Measurements from ENCODE around the gene OTOGL. TPM values are rescaled to one million over a fixed set of nuclear protein-coding genes. Genes with fewer than 3 reads are reported as not detected.

Gene OTOGL
- total RNA-seq, 1 experiment from 2014 or later = not detected

GRCh38 chr12:80232837-80233236 lies 133.5 kb downstream of the OTOGL start:
- intact Hi-C loops (cut with micrococcal nuclease) = no loop called here
- DNase-seq (ENCODE audit: unreplicated experiment) = no peak
- no TSS peak for BruUV-seq (replicated peaks)
- CTCF ChIA-PET = interaction anchor here (0.7 to 2.0 kb wide), 2 partner anchors 46 to 218 kb away, joined by 3 to 4 read pairs; no protein-coding TSS in a partner anchor
- Mint-ChIP-seq H3K27ac (ENCODE audit: low read depth, unreplicated experiment) (no peak overlapping the region), H3K4me3 (ENCODE audit: unreplicated experiment) (no peak overlapping the region), H3K4me1 (ENCODE audit: insufficient read depth, unreplicated experiment) (no peaks in the 10 kb centered on the region), H3K27me3 (ENCODE audit: insufficient read depth, unreplicated experiment) (no peaks in the 10 kb centered on the region), H3K9me3 (ENCODE audit: unreplicated experiment) (no peaks in the 10 kb centered on the region), H3K36me3 (ENCODE audit: insufficient read depth, unreplicated experiment) (no peaks in the 10 kb centered on the region)
- POLR2A ChIA-PET = no interaction called here
- TF ChIP-seq, protein P1, sequence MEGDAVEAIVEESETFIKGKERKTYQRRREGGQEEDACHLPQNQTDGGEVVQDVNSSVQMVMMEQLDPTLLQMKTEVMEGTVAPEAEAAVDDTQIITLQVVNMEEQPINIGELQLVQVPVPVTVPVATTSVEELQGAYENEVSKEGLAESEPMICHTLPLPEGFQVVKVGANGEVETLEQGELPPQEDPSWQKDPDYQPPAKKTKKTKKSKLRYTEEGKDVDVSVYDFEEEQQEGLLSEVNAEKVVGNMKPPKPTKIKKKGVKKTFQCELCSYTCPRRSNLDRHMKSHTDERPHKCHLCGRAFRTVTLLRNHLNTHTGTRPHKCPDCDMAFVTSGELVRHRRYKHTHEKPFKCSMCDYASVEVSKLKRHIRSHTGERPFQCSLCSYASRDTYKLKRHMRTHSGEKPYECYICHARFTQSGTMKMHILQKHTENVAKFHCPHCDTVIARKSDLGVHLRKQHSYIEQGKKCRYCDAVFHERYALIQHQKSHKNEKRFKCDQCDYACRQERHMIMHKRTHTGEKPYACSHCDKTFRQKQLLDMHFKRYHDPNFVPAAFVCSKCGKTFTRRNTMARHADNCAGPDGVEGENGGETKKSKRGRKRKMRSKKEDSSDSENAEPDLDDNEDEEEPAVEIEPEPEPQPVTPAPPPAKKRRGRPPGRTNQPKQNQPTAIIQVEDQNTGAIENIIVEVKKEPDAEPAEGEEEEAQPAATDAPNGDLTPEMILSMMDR (IDR thresholded peaks at IDR 0.05; ENCODE audit: unreplicated experiment) = no peak

DNA sequence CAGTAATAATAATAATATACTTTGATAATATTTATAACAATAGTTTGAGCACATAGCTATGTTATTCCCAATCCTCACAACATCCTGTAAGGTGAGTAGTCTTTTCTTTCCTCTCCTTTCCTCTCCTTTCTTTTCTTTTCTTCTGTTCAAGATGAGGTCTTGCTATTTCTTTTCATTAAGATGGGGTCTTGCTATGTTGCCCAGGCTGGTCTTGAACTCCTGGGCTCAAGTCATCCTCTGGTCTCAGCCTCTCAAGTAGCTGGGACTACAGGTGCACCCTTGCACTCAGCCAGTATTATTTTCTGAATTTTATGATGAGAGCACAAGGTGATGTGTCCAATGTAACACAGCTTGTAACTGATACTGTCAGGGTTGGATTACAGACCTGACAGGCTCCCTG lies 134.6 kb downstream of the OTOGL start:
- Mint-ChIP-seq H3K36me3 (ENCODE audit: insufficient read depth, unreplicated experiment) (no peaks in the 10 kb centered on the region), H3K4me1 (ENCODE audit: insufficient read depth, unreplicated experiment) (no peaks in the 10 kb centered on the region), H3K9me3 (ENCODE audit: unreplicated experiment) (no peaks in the 10 kb centered on the region), H3K27ac (ENCODE audit: low read depth, unreplicated experiment) (no peak overlapping the region), H3K4me3 (ENCODE audit: unreplicated experiment) (no peak overlapping the region), H3K27me3 (ENCODE audit: insufficient read depth, unreplicated experiment) (no peaks in the 10 kb centered on the region)
- DNase-seq (ENCODE audit: unreplicated experiment) = no peak
- ChIA-PET POLR2A (no interaction called here), CTCF (interaction anchor here (1.1 to 2.0 kb wide), 3 partner anchors 37 to 47 kb away, joined by 3 to 4 read pairs (median 4); no protein-coding TSS in a partner anchor)
- no TSS peak for BruUV-seq (replicated peaks)
- intact Hi-C loops (cut with micrococcal nuclease) = no loop called here
- TF ChIP-seq, protein P1 (IDR thresholded peaks at IDR 0.05; ENCODE audit: unreplicated experiment) = no peak

GRCh38 chr12:80234667-80235066 lies 135.3 kb downstream of the OTOGL start:
- Mint-ChIP-seq H3K4me1 (ENCODE audit: insufficient read depth, unreplicated experiment) (no peaks in the 10 kb centered on the region), H3K36me3 (ENCODE audit: insufficient read depth, unreplicated experiment) (no peaks in the 10 kb centered on the region), H3K4me3 (ENCODE audit: unreplicated experiment) (no peak overlapping the region), H3K9me3 (ENCODE audit: unreplicated experiment) (no peaks in the 10 kb centered on the region), H3K27me3 (ENCODE audit: insufficient read depth, unreplicated experiment) (no peaks in the 10 kb centered on the region), H3K27ac (ENCODE audit: low read depth, unreplicated experiment) (no peak overlapping the region)
- ChIA-PET POLR2A (no interaction called here), CTCF (interaction anchor here (0.6 to 2.0 kb wide), 4 partner anchors 36 to 925 kb away, joined by 3 to 5 read pairs (median 4); no protein-coding TSS in a partner anchor)
- intact Hi-C loops (cut with micrococcal nuclease) = no loop called here
- DNase-seq (ENCODE audit: unreplicated experiment) = no peak
- TF ChIP-seq, protein P1 (IDR thresholded peaks at IDR 0.05; ENCODE audit: unreplicated experiment) = no peak
- no TSS peak for BruUV-seq (replicated peaks)

- Mint-ChIP-seq H3K27ac (ENCODE audit: low read depth, unreplicated experiment) (no peak overlapping the region), H3K27me3 (ENCODE audit: insufficient read depth, unreplicated experiment) (no peaks in the 10 kb centered on the region), H3K36me3 (ENCODE audit: insufficient read depth, unreplicated experiment) (no peaks in the 10 kb centered on the region), H3K9me3 (ENCODE audit: unreplicated experiment) (no peaks in the 10 kb centered on the region), H3K4me3 (ENCODE audit: unreplicated experiment) (no peak overlapping the region), H3K4me1 (ENCODE audit: insufficient read depth, unreplicated experiment) (no peaks in the 10 kb centered on the region)
- intact Hi-C loops (cut with micrococcal nuclease) = no loop called here
- DNase-seq (ENCODE audit: unreplicated experiment) = no peak
- CTCF ChIA-PET = interaction anchor here (0.8 to 2.3 kb wide), 3 partner anchors 34 to 41 kb away, joined by 4 to 7 read pairs (median 4); no protein-coding TSS in a partner anchor
- POLR2A ChIA-PET = no interaction called here
- TF ChIP-seq, protein P1 (IDR thresholded peaks at IDR 0.05; ENCODE audit: unreplicated experiment) = no peak
- BruUV-seq (replicated peaks) = no TSS peak
Measured at GRCh38 chr12:80235944-80236343, 136.6 kb downstream of the OTOGL start.
